SW480 (cell line): Measurements from ENCODE around the gene MLPH.

Experiments used
- DNase-seq: peaks from one replicate; pipeline ENCODE4 v3.0.0-alpha.2; 2016; ENCODE audit warnings: low spot score

Gene MLPH

GRCh38 chr2:237568121-237568660 is 81.1 kb downstream of the MLPH start:
- no peak for DNase-seq

- DNase-seq = no peak
These were observed 82.0 kb downstream of the MLPH start for GRCh38 chr2:237569041-237569440.

DNA sequence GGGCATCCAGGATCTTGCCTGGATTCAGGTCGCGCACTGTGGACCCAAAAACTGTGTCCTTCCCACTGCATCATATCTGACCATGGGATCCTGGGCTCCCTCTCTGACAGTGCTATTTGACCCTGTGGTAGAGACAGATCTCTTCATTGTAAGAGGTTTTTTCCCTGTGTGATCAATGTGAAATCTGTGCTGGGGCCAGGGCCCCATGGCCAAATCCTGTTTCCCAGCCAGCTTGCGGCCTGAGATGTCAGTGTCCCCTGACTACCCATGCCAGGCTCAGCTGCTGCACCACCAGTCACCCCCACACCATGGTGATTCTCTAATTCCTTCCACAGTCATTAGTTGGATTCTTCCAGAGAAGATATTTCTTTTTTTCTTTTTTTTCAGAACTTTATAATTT is 82.8 kb downstream of the MLPH start:
- DNase-seq = no peak

DNA sequence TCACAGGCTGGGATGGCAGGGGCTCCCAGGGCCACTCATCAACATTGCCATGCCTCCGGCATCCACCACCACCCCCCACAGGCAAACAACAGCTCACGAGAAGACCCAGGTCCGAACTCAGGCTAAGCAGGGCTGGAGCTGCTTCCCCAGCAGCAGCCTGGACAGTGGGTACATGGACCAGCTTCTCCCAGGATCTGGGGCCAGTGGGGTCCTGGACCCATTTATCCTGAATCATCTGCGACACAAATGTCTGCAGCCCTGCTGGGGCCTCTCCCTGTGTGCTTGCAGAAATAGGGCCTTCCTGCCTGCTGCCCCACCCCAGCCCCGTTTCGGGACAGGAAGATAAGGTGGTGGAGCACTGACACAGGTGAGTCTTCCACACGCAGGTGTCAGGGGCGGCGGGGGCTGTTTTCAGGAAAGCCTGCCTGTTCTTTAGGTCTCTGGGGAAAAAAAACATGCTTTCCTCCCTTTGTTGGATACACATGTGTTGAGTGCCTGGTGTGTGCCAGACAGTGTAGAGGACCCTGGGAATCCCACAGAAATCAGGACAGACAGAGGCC is 83.8 kb downstream of the MLPH start:
- no peak for DNase-seq

DNA sequence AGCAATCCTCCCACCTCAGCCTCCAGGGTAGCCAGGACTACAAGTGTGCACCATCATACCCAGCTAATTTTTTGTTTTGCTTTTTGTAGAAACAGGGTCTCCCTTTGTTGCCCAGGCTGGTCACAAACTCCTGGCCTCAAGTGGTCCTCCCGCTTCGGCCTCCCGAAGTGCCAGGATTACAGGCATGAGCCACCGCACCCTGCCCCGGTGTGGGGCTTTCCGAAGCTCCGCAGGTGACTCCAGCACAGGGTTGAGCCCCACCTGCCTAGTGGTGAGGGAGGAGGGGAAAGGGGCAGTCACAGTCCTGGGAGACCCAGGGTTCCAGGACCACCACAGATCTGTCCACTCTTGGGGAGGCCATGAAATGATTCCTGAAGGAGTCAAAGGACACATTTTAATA is 84.5 kb downstream of the MLPH start:
- no peak for DNase-seq

DNA sequence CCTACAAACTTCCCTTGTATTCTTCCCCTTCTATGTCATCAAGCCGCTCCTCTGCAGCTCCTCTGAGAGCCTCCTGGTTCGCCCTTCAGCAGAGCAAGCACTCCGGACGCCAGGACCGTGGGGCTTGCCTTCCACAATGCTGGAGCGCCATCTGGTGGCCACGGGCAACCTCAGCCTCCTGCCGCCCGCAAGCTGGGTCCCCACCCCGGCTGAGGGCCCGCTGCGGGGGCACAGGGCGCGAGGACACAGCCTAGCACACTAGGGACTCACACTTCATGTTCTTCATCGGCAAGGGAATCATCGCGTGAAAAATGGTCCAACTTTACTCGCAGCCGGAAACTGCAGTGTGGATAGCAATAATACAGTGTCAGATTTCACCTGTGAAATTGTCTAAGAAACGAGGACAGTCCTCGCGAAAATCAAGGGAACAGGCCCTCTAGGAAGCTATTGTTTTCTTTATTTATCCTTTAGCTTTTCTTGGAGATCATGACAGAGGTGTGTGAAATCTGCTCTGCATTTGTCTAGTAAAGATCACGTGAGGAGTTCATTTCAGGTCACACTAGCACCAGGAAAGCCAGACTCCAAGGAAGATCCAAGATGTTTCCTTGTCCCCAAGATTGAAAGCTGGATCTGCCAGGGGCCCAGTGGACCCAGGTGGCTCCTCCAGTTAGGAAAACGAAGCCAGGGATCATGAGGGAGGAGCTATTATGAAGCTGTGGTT is 85.1 kb downstream of the MLPH start:
- peak; percentile 74 for DNase-seq

DNA sequence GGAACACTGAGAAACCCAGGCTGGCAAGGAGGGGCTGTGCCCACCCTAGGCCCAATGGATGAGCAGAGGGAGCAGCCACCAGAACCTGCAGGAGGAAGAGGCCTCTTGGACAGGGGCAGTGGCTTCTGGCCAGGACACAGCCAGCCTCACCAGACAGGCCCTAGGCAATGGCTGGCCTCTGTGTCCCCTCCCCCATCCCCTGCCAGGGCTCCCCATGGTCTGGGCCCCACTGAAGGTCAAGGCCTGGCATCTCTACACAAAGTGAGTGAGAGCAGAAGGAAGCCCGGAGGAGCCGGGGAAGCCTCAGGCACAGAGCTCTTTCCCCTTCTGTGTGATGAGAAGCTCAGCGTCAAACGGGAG is 85.7 kb downstream of the MLPH start:
- DNase-seq = no peak

DNA sequence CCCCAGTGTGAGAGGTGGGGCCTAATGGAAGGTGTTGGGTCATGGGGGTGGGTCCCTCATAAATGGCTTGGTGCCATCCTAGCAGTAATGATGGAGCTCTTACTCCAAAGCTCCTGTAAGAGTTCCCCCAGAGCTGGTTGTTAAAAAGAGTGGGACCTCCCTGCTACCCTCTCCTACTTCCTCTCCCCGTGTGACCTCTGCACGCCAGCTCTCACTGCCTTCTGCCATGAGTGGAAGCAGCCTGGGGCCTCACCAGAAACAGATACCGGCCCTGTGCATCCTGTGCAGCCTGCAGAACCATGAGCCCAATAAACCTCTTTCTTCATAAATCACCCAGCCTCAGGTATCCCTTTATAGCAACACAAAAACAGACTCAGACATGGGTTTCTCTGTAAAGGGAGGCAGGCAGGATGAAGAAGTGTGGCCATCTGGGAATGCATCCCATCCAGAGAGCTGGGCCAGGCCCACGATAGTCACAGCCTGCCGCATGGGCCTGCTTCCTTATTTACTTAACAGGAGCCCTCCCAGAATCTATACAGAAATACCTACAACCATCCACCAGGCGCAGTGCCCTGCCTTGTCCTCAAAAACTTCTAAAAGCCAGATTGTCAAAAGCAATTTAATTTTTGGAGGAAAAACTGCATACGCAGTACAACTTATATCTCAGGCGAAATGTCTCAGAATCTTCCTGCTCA is 86.8 kb downstream of the MLPH start:
- no peak for DNase-seq

DNA sequence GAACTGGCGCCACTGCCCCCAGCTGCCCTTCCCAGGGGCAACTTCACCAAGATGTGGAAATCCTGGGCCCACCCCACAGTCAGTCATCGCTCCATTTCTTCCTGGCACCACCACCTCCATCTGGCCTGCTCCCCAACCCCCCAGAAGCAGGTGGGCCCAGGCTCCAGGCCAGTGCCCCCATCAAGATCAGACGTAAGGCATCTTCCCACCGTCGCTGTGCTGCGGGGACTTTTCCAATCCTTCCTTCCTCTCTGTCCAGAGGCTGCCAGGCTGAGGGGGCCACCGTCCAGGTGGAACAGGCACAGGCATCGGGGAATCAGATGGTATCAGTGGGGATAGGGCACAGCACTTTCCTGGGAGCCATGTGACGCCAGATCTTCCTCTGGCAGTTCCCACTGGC is 87.4 kb downstream of the MLPH start:
- DNase-seq = no peak

DNA sequence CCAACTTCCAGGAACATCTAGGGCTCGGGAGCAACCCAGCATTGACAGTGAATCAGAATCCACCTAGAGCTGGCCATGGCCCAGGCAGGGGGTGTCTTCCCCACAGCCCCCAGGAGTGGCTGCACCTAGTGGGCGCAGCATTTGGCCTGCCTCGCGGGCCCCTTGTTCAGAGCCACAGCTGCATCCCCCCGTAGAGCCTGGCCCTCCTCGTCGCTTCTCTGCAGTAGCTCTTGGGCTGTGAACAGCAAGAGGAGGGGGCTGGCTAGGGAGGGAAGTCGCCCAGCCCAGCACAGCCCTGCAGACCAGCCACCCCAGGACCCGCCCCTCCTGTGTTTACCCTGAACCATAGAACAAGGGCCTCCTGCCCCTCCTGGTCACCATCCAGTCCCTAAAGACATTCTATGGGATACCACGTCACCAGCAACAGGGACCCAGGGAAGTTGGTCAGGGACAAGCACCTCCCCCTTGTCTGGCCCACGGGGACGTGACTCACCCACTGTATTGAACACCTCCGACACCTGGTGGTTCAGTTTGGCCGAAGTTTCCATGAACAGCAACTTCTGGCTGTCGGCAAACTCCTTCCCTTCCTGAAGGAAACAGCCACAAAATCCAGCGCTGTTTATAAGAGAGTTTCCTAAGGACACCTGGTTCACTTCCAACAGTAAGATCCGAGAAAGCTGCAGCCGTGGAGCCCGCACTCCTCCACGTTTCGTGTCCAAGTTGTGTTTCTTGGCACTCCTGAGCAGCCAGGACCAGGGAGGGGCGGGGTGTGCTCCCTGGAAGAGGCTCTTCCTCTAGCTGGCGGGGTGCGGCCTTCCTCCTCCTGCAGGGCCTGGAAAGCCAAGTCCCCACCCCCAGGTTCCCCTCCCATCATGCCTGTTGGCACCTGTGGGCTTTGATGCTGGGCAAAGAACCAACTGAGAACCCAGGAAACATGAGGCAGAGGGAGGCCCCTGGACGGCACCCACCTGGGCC is 88.1 kb downstream of the MLPH start:
- DNase-seq = peak; percentile 21

GRCh38 chr2:237575869-237576862 is 89.1 kb downstream of the MLPH start:
- no peak for DNase-seq

DNA sequence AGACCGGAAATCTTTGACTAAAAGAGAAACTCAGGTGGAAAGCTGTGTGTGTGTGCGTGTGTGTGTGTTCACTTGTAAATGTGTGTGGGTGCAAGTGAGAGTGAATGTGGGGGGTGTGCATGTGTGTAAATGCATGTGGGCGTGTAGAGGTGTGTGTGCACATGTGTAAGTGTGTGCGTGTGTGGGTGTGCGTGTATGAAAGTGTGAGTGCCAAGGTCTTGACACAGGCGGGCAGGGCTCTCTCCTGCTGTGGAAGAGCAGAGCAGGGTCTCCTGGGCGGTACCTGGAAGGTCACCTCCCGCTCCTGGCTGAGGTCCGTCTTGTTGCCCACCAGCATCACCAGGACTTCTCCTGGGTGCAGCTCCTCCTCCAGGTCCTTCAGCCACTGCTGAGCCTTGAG is 89.9 kb downstream of the MLPH start:
- no peak for DNase-seq

DNA sequence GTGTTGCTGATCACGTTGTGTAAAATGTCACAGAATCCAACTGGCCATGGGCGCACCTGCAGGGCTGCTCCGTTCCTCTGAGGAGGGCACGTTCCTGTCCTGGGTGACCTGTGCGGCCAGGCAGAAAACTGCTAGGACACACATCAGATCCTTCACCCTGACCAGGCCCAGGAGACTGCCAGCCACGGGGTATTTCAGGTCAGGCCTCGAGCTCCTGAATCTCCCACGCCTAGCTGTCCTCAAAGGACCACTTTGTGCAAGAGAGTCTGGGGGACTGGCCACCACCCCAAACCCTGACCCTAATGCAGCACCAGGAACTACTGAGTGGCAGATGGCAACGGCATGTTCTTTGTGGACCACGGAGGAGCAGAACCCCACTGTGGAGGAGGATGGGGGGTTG is 90.4 kb downstream of the MLPH start:
- DNase-seq = no peak

DNA sequence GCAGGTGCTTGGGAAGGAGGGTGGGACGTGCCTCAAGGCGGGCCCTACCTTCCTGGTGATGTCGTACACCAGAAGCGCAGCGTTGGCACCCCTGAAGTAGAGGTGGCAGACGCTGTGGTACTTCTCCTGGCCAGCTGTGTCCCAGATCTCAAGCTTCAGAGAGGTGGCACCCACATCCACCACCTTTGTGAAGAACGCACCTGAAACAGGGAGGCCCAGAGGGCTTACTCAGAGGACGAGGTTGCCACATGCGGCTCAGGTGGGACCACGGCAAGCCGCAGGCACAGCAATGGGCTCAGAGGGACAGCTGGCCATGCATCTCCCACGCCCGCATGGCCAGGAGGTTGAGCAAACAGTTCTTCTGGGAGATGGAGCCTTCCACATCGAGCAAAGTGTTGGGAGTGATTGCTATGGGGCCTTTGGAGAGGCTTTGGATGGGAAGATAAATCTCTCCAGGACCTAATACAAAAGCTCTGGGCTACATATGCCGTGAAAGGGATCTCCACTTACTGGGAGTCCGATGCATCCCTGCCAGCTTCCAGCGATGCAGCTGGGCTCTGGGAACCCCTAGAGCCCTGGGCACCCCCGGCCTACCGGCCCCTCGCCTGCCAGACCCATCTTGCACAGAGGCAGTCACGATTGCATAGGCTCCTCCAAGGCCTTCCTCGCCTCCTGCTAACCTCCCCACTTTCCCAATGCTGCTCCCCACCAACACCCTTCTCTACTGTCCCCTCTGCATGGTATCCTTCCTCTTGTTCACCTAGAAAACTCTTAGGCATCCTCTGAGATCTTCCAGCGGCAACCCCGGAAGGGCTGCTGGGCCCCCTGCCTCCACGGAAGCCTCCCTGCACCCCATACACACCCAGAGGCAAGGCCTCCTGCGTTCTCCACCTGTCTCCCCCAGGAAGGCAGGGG is 91.2 kb downstream of the MLPH start:
- DNase-seq = no peak

DNA sequence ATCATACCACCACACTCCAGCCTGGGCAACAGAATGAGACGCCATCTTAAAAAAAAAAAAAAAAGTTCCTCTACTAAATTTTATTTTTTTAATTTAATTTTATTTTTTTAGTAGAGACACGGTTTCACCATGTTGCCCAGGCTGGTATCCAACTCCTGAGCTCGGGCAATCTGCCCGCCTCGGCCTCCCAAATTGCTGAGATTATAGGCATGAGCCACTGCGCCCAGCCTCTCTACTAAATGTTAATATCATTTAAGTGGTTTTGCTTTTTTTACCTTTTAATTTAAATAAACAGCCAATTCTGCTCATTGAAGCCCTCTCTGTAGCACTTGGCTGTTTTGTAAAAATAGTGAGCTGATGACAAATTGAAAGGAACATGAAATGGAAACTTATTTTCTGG is 94.3 kb downstream of the MLPH start:
- DNase-seq = no peak

DNA sequence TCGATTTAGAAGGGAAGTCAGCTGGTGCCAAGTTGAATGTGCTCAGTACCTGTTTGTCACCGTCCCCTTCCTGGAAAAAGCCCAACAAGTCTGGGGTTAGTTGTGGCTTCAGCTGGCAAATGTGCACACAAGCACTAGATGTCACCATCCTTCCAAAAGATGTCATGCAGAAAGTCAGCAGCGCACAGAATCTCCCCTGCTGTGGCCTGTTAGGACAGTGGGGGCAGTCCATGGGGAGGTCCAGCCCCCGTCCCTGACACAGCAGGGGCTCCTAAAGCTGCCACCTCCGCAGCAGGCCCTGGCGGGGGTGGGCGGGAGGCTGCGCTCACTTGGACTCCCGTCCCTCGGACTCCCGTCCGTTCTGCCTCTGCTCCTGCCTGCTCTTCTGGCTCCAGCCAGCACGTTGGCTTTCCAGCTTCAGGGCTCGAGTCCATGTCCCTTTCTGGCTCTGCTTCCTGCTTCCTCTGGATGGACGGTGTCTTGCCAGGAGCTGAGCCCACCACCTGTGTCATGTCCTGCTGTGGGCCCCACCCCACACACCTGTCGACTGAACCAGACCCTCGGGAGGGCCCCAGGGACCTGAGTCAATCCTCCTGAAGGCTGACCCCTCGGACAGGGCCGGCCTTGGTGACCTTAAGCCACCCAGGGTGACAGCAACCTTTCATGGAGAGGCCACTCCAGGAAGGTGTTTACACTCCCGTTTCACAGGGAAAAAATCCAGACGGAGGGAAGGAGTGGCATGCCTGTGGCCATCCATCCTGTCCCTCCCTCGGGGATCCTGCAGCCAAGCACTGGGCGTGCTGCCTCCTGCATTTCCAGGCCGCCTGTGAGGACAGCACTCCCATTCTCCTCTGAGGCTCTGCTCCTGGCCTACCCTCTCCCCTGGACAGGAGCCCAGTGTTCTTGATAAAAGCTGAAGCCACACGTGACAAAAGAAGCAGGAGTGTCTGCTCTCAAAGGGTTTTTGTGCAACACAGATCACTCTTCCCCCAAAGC is 95.0 kb downstream of the MLPH start:
- peak; percentile 11 for DNase-seq

DNA sequence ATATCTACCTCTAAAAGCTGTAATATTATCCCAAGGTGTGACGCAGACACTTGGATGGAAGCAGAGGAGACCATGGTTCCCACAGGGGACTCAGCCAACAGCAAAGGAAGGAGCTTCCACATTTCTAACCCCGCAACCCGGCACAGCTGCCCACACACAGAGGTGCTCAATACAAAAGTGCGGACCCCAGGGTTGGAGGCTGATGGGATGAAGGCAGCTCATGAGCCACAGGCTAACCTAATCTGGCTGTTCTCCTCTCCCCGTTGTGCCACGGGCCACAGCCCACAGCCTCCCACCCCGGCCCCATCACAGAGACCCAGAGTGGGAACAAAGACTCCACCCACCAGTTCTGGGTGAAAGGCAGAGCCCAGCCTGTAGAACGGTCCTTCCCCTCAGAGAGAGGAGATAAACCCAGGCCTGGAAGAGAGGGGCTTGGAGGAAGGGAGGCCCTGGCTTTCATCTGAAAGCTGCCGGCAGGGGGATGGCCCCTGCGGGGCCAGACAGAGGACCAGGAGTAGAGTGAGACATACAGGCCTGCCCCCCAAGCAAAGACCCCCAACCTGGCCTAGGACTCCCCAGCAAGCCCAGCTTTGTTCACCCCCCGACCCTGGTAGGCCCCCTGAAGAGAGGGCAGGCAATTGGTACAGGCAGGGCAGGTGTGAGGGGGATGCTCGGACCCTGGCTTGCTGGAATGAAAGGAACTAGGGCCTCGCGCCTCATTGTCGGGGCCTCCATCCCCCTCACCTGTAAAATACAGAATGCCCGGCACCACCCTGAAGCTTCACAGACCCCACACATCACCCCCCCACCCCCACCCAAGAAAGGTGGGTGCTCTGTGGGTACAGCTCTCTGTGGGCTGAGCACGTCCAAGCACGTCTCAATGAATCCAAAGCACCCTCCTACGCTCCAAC is 96.6 kb downstream of the MLPH start:
- DNase-seq = no peak
